Fibroblast of lung (primary cell): ENCODE data around the gene SMOC2.

Source experiments
- EZH2 ChIP-seq: IDR thresholded peaks from 2 replicates; pipeline ENCODE4 v1.5.1; 2012; ENCODE audit warnings: low read length, control low read depth, mild to moderate bottlenecking; ENCODE audit errors: missing control alignments
- TF ChIP-seq, protein P1 (sequence below), 2 donors: IDR thresholded peaks in 1 of 2; conservative IDR thresholded peaks in 1 of 2; 1 replicate in 1 of 2; 2 replicates in 1 of 2; pipeline ENCODE4 v1.5.1; 2011 to 2012; ENCODE audit warnings: low read length in 2 of 2, control low read depth in 1 of 2, inconsistent platforms in 1 of 2, low read depth in 1 of 2, mild to moderate bottlenecking in 1 of 2

DNA sequence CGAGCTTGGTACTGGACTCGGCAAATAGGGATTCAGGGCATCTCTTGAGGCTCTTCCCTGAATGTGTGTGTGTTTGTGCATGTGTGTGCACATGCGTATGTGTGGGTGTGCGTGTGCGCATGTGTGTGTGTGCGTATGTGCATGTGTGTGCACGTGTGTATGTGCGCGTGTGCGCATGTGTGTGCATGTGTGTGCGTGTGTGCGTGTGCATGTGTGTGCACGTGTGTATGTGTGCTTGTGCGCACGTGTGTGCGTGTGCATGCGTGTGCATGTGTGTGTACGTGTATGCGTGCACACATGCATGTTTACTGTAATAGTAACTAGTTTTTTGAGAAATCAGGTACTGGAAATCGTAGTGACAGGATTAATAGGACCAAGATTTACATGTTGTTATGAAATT is 117.7 kb downstream of the SMOC2 start:
- TF ChIP-seq, protein P1, sequence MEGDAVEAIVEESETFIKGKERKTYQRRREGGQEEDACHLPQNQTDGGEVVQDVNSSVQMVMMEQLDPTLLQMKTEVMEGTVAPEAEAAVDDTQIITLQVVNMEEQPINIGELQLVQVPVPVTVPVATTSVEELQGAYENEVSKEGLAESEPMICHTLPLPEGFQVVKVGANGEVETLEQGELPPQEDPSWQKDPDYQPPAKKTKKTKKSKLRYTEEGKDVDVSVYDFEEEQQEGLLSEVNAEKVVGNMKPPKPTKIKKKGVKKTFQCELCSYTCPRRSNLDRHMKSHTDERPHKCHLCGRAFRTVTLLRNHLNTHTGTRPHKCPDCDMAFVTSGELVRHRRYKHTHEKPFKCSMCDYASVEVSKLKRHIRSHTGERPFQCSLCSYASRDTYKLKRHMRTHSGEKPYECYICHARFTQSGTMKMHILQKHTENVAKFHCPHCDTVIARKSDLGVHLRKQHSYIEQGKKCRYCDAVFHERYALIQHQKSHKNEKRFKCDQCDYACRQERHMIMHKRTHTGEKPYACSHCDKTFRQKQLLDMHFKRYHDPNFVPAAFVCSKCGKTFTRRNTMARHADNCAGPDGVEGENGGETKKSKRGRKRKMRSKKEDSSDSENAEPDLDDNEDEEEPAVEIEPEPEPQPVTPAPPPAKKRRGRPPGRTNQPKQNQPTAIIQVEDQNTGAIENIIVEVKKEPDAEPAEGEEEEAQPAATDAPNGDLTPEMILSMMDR (conservative IDR thresholded peaks at IDR 0.05 in 1 of 2, IDR thresholded peaks at IDR 0.05 in 1 of 2; ENCODE audit: low read depth in 1 of 2, low read length in 2 of 2): no peak
- TF ChIP-seq EZH2: no peak
